SH-SY5Y (cell line): ENCODE measurements around the gene FBXL12.

Experiments used
- GATA2 ChIP-seq: IDR thresholded peaks from 2 replicates; pipeline ENCODE4 v1.6.1; 2011; ENCODE audit warnings: mild to moderate bottlenecking, low read depth, low read length
- GATA3 ChIP-seq: IDR thresholded peaks from 2 replicates; pipeline ENCODE4 v1.6.1; 2011; ENCODE audit warnings: low read depth, mild to moderate bottlenecking, low read length, moderate library complexity

- TF ChIP-seq GATA2 (no peak), GATA3 (no peak)
Measured at GRCh38 chr19:9863759-9864158, 44.9 kb upstream of the FBXL12 start.
